Hepatocyte (in vitro differentiated cells): Measurements from ENCODE around the gene NAGK.

Source experiments
- CTCF ChIP-seq: fragments of 200-600 bp; sonication (generic); IDR thresholded peaks from 2 replicates; pipeline ENCODE4 v1.5.1; 2016; ENCODE audit warnings: antibody characterized with exemption, mild to moderate bottlenecking; ENCODE audit not compliant: poor library complexity
- EZH2phosphoT487 ChIP-seq: fragments of 200-600 bp; sonication (generic); IDR thresholded peaks from one replicate; pipeline ENCODE4 v1.6.1; 2018; ENCODE audit warnings: antibody characterized with exemption, mild to moderate bottlenecking, low read depth, moderate library complexity; ENCODE audit not compliant: unreplicated experiment, severe bottlenecking

DNA sequence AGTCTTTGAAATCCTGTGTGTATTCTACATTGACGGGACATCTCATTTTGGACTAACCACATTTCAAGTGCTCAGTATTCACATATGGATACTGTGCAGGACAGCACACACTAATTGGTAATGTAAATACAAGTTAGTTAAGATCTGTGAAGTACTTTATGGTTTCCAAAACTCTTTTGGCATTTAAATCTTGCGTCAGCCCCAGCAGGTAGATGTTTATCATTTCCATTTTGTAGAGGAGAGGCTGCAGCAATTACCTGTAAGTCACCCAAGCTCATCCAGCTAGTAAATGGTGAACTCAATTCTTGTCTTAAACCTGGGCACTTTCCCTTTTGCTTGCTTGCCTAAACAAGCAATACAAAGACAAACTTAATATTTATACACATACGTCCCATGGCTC, 1.6 kb upstream of the NAGK start:
- TF ChIP-seq CTCF (no peak), EZH2phosphoT487 (no peak)
